Panc1 (cell line): ENCODE results near the gene BMPR2.

Experiments used
- CTCF ChIP-seq: fragments of 450-650 bp; IDR thresholded peaks from 2 replicates; pipeline ENCODE4 v1.5.1; 2017; ENCODE audit warnings: mild to moderate bottlenecking
- REST ChIP-seq, 2 experiments: IDR thresholded peaks; 2 replicates each; pipeline ENCODE4 v1.6.1; 2011 to 2012; ENCODE audit warnings: low read depth in 2 of 2, control low read depth in 1 of 2, low read length in 1 of 2, mild to moderate bottlenecking in 1 of 2, moderate library complexity in 1 of 2; ENCODE audit not compliant: insufficient read depth in 1 of 2

GRCh38 chr2:202521470-202521869 lies 145.3 kb downstream of the BMPR2 start:
- TF ChIP-seq CTCF = no peak
- TF ChIP-seq REST (IDR thresholded peaks at IDR 0.05; ENCODE audit: insufficient read depth in 1 of 2, low read depth in 2 of 2, low read length in 1 of 2) = no peak
